IMR-90 (cell line): ENCODE data around the gene THUMPD2.

ENCODE experiments used
- CHD1 ChIP-seq: IDR thresholded peaks from 2 replicates; pipeline ENCODE4 v1.6.1; 2012; ENCODE audit warnings: low read depth, low read length, improper control_type of control experiment
- MAFK ChIP-seq: IDR thresholded peaks from 2 replicates; pipeline ENCODE4 v1.6.1; 2012; ENCODE audit warnings: low read depth, low read length, improper control_type of control experiment
- MAZ ChIP-seq: IDR thresholded peaks from 2 replicates; pipeline ENCODE4 v1.6.1; 2012; ENCODE audit warnings: low read depth, mild to moderate bottlenecking, low read length, improper control_type of control experiment, moderate library complexity, borderline replicate concordance
- NFE2L2 ChIP-seq: fragments of 150-350 bp; IDR thresholded peaks from 2 replicates; pipeline ENCODE4 v1.6.1; 2016; ENCODE audit warnings: low read depth, mild to moderate bottlenecking, low read length
- POLR2A ChIP-seq: IDR thresholded peaks from 2 replicates; pipeline ENCODE4 v1.6.1; 2012; ENCODE audit warnings: mild to moderate bottlenecking, low read depth, low read length
- TF ChIP-seq, protein P1 (sequence below): conservative IDR thresholded peaks from 2 replicates; pipeline ENCODE4 v1.5.1; 2012; ENCODE audit warnings: mild to moderate bottlenecking, low read depth, low read length, improper control_type of control experiment

- TF ChIP-seq NFE2L2 (no peak), MAZ (no peak), POLR2A (no peak), MAFK (no peak), CHD1 (no peak)
- TF ChIP-seq, protein P1, sequence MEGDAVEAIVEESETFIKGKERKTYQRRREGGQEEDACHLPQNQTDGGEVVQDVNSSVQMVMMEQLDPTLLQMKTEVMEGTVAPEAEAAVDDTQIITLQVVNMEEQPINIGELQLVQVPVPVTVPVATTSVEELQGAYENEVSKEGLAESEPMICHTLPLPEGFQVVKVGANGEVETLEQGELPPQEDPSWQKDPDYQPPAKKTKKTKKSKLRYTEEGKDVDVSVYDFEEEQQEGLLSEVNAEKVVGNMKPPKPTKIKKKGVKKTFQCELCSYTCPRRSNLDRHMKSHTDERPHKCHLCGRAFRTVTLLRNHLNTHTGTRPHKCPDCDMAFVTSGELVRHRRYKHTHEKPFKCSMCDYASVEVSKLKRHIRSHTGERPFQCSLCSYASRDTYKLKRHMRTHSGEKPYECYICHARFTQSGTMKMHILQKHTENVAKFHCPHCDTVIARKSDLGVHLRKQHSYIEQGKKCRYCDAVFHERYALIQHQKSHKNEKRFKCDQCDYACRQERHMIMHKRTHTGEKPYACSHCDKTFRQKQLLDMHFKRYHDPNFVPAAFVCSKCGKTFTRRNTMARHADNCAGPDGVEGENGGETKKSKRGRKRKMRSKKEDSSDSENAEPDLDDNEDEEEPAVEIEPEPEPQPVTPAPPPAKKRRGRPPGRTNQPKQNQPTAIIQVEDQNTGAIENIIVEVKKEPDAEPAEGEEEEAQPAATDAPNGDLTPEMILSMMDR, result no peak
Observed at GRCh38 chr2:39689876-39690275, 89.2 kb downstream of the THUMPD2 start.
